ENCODE results near the gene PTCD2. TPM values are rescaled to one million over a fixed set of nuclear protein-coding genes. Genes with fewer than 3 reads are reported as not detected.

Gene PTCD2
- total RNA-seq, 2 donors from 2014 or later, result 2.6 to 3.9 TPM

GRCh38 chr5:72390836-72391235 is 70.7 kb downstream of the PTCD2 start:
- TF ChIP-seq POLR2A (IDR thresholded peaks at IDR 0.05), result no peak
- no peaks in the 10 kb centered on the region for H3K36me3 ChIP-seq (replicated peaks in 1 of 2; ENCODE audit: insufficient read depth in 1 of 2, low read depth in 2 of 2)
- no peak for ATAC-seq
- no peaks in the 10 kb centered on the region for H3K9me3 ChIP-seq
- no peaks in the 10 kb centered on the region for H3K27me3 ChIP-seq
- intact Hi-C loops (cut with DNase I), result no loop called here
- H3K4me3 ChIP-seq, result no peak overlapping the region
- no peak overlapping the region for H3K27ac ChIP-seq
- peaks cover 7% of the 10 kb centered on the region for H3K4me1 ChIP-seq
- DNase-seq, result no peak

GRCh38 chr5:72392326-72392733 is 72.2 kb downstream of the PTCD2 start:
- intact Hi-C loops (cut with DNase I), result no loop called here

GRCh38 chr5:72393052-72393451 is 72.9 kb downstream of the PTCD2 start:
- intact Hi-C loops (cut with DNase I), result no loop called here
- Histone ChIP-seq H3K36me3 (replicated peaks in 1 of 2; ENCODE audit: insufficient read depth in 1 of 2, low read depth in 2 of 2) (no peaks in the 10 kb centered on the region), H3K27ac (no peak overlapping the region), H3K27me3 (no peaks in the 10 kb centered on the region), H3K9me3 (no peaks in the 10 kb centered on the region), H3K4me3 (no peak overlapping the region), H3K4me1 (peaks cover 7% of the 10 kb centered on the region)
- ATAC-seq (no peak), DNase-seq (no peak)
- TF ChIP-seq CTCF (IDR thresholded peaks at IDR 0.05), result no peak
- no peak for TF ChIP-seq POLR2A (IDR thresholded peaks at IDR 0.05)

More at GRCh38 chr5:72392326-72392733, 72.2 kb downstream of the PTCD2 start:
- WGBS, 2 donors, result 5 to 14% methylated on average over 1 of the region's 1 CpG
- no peak for DNase-seq
- H3K4me3 ChIP-seq, result no peak overlapping the region
- H3K36me3 ChIP-seq (replicated peaks in 1 of 2; ENCODE audit: insufficient read depth in 1 of 2, low read depth in 2 of 2), result no peaks in the 10 kb centered on the region
- H3K27ac ChIP-seq, result no peak overlapping the region
- ATAC-seq, result no peak
- no peaks in the 10 kb centered on the region for H3K9me3 ChIP-seq
- no peaks in the 10 kb centered on the region for H3K27me3 ChIP-seq
- TF ChIP-seq POLR2A (IDR thresholded peaks at IDR 0.05) (no peak), CTCF (IDR thresholded peaks at IDR 0.05) (no peak)
- H3K4me1 ChIP-seq, result peaks cover 7% of the 10 kb centered on the region

GRCh38 chr5:72394688-72395087 is 74.5 kb downstream of the PTCD2 start:
- 33 to 36% methylated on average over 2 of the region's 2 CpGs for WGBS, 2 donors
- intact Hi-C loops (cut with DNase I), result no loop called here
- Histone ChIP-seq H3K27ac (no peak overlapping the region), H3K4me1 (peaks cover 7% of the 10 kb centered on the region), H3K27me3 (no peaks in the 10 kb centered on the region), H3K36me3 (replicated peaks in 1 of 2; ENCODE audit: insufficient read depth in 1 of 2, low read depth in 2 of 2) (no peaks in the 10 kb centered on the region), H3K4me3 (no peak overlapping the region), H3K9me3 (no peaks in the 10 kb centered on the region)
- TF ChIP-seq CTCF (IDR thresholded peaks at IDR 0.05) (peak in 4 of 7 experiments; percentile 7 to 32 (median 11)), POLR2A (IDR thresholded peaks at IDR 0.05) (no peak)
- ATAC-seq (no peak), DNase-seq (peak in 2 of 4 donors; percentile 16 to 20)

- Histone ChIP-seq H3K4me3 (no peak overlapping the region), H3K27ac (no peak overlapping the region), H3K36me3 (replicated peaks in 1 of 2; ENCODE audit: insufficient read depth in 1 of 2, low read depth in 2 of 2) (no peaks in the 10 kb centered on the region), H3K4me1 (no peaks in the 10 kb centered on the region), H3K27me3 (no peaks in the 10 kb centered on the region), H3K9me3 (no peaks in the 10 kb centered on the region)
- ATAC-seq, result no peak
- DNase-seq, result no peak
- no peak for TF ChIP-seq CTCF (IDR thresholded peaks at IDR 0.05)
- TF ChIP-seq POLR2A (IDR thresholded peaks at IDR 0.05), result no peak
- intact Hi-C loops (cut with DNase I), result no loop called here
- 65 to 70% methylated on average over 6 of the region's 6 CpGs for WGBS, 2 donors
Measured at GRCh38 chr5:72397836-72398235, 77.7 kb downstream of the PTCD2 start.

Measured in body of pancreas (tissue), 4 donors.